ENCODE data around the gene PSG4.
"Not testable (repeated sequence)": the region's sequence is repeated elsewhere in the genome, so short reads cannot be mapped to it uniquely, and the experiment has no call there.

Gene PSG4

GRCh38 chr19:43205471-43206105 is at the start of gene PSG4:
Gene PSG4, minus strand, starts transcription at chr19:43205638. Its CDS starts 102 bp downstream, at chr19:43205536.
- H3K36me3 ChIP-seq (ENCODE audit: control insufficient read depth in 1 of 2, insufficient read depth in 2 of 2, low read length in 2 of 2); H3K9ac ChIP-seq (ENCODE audit: low read depth in 1 of 2, low read length in 2 of 2); H3K27me3 ChIP-seq (ENCODE audit: control insufficient read depth in 1 of 2, insufficient read depth in 2 of 2, low read length in 2 of 2): not testable (repeated sequence)

GRCh38 chr19:43251428-43251827 is 46.0 kb upstream of the PSG4 start:
- H3K9ac ChIP-seq (ENCODE audit: low read depth in 1 of 2, low read length in 2 of 2); H3K27me3 ChIP-seq (ENCODE audit: control insufficient read depth in 1 of 2, insufficient read depth in 2 of 2, low read length in 2 of 2); H3K9me3 ChIP-seq (ENCODE audit: control insufficient read depth in 1 of 2, low read length in 2 of 2); H3K4me1 ChIP-seq (ENCODE audit: control insufficient read depth in 1 of 2, insufficient read depth in 2 of 2, low read length in 2 of 2); H3K4me3 ChIP-seq (ENCODE audit: low read depth in 1 of 2, low read length in 2 of 2); H3K36me3 ChIP-seq (ENCODE audit: control insufficient read depth in 1 of 2, insufficient read depth in 2 of 2, low read length in 2 of 2); H3K27ac ChIP-seq (ENCODE audit: low read depth, low read length): not testable (repeated sequence)

More at GRCh38 chr19:43205471-43206105, at the start of gene PSG4:
- H3K9me3 ChIP-seq (ENCODE audit: control insufficient read depth in 1 of 2, low read length in 2 of 2); H3K4me3 ChIP-seq (ENCODE audit: low read depth in 1 of 2, low read length in 2 of 2); H3K27ac ChIP-seq (ENCODE audit: low read depth, low read length); H3K4me1 ChIP-seq (ENCODE audit: control insufficient read depth in 1 of 2, insufficient read depth in 2 of 2, low read length in 2 of 2): not testable (repeated sequence)

GRCh38 chr19:43250296-43250695 is 44.9 kb upstream of the PSG4 start:
- not testable (repeated sequence) for H3K4me1 ChIP-seq (ENCODE audit: control insufficient read depth in 1 of 2, insufficient read depth in 2 of 2, low read length in 2 of 2); H3K27me3 ChIP-seq (ENCODE audit: control insufficient read depth in 1 of 2, insufficient read depth in 2 of 2, low read length in 2 of 2); H3K36me3 ChIP-seq (ENCODE audit: control insufficient read depth in 1 of 2, insufficient read depth in 2 of 2, low read length in 2 of 2); H3K27ac ChIP-seq (ENCODE audit: low read depth, low read length); H3K9ac ChIP-seq (ENCODE audit: low read depth in 1 of 2, low read length in 2 of 2); H3K4me3 ChIP-seq (ENCODE audit: low read depth in 1 of 2, low read length in 2 of 2); H3K9me3 ChIP-seq (ENCODE audit: control insufficient read depth in 1 of 2, low read length in 2 of 2)

GRCh38 chr19:43248635-43249002 is 43.2 kb upstream of the PSG4 start:
- not testable (repeated sequence) for H3K9ac ChIP-seq (ENCODE audit: low read depth in 1 of 2, low read length in 2 of 2); H3K9me3 ChIP-seq (ENCODE audit: control insufficient read depth in 1 of 2, low read length in 2 of 2); H3K27ac ChIP-seq (ENCODE audit: low read depth, low read length); H3K4me3 ChIP-seq (ENCODE audit: low read depth in 1 of 2, low read length in 2 of 2); H3K36me3 ChIP-seq (ENCODE audit: control insufficient read depth in 1 of 2, insufficient read depth in 2 of 2, low read length in 2 of 2); H3K4me1 ChIP-seq (ENCODE audit: control insufficient read depth in 1 of 2, insufficient read depth in 2 of 2, low read length in 2 of 2); H3K27me3 ChIP-seq (ENCODE audit: control insufficient read depth in 1 of 2, insufficient read depth in 2 of 2, low read length in 2 of 2)

- not testable (repeated sequence) for H3K27ac ChIP-seq (ENCODE audit: low read depth, low read length); H3K36me3 ChIP-seq (ENCODE audit: control insufficient read depth in 1 of 2, insufficient read depth in 2 of 2, low read length in 2 of 2); H3K9me3 ChIP-seq (ENCODE audit: control insufficient read depth in 1 of 2, low read length in 2 of 2)
These were observed 41.9 kb upstream of the PSG4 start for GRCh38 chr19:43247243-43247880.

GRCh38 chr19:43245848-43246247 is 40.4 kb upstream of the PSG4 start:
- H3K27me3 ChIP-seq (ENCODE audit: control insufficient read depth in 1 of 2, insufficient read depth in 2 of 2, low read length in 2 of 2); H3K27ac ChIP-seq (ENCODE audit: low read depth, low read length); H3K36me3 ChIP-seq (ENCODE audit: control insufficient read depth in 1 of 2, insufficient read depth in 2 of 2, low read length in 2 of 2); H3K9me3 ChIP-seq (ENCODE audit: control insufficient read depth in 1 of 2, low read length in 2 of 2); H3K4me1 ChIP-seq (ENCODE audit: control insufficient read depth in 1 of 2, insufficient read depth in 2 of 2, low read length in 2 of 2); H3K4me3 ChIP-seq (ENCODE audit: low read depth in 1 of 2, low read length in 2 of 2); H3K9ac ChIP-seq (ENCODE audit: low read depth in 1 of 2, low read length in 2 of 2): not testable (repeated sequence)

More at GRCh38 chr19:43247243-43247880, 41.9 kb upstream of the PSG4 start:
- not testable (repeated sequence) for H3K9ac ChIP-seq (ENCODE audit: low read depth in 1 of 2, low read length in 2 of 2); H3K27me3 ChIP-seq (ENCODE audit: control insufficient read depth in 1 of 2, insufficient read depth in 2 of 2, low read length in 2 of 2); H3K4me1 ChIP-seq (ENCODE audit: control insufficient read depth in 1 of 2, insufficient read depth in 2 of 2, low read length in 2 of 2); H3K4me3 ChIP-seq (ENCODE audit: low read depth in 1 of 2, low read length in 2 of 2)

- not testable (repeated sequence) for H3K27me3 ChIP-seq (ENCODE audit: control insufficient read depth in 1 of 2, insufficient read depth in 2 of 2, low read length in 2 of 2); H3K9ac ChIP-seq (ENCODE audit: low read depth in 1 of 2, low read length in 2 of 2)
These were observed 36.8 kb upstream of the PSG4 start for GRCh38 chr19:43242211-43242610.

GRCh38 chr19:43238213-43238612 is 32.8 kb upstream of the PSG4 start:
- not testable (repeated sequence) for H3K27ac ChIP-seq (ENCODE audit: low read depth, low read length); H3K4me1 ChIP-seq (ENCODE audit: control insufficient read depth in 1 of 2, insufficient read depth in 2 of 2, low read length in 2 of 2); H3K27me3 ChIP-seq (ENCODE audit: control insufficient read depth in 1 of 2, insufficient read depth in 2 of 2, low read length in 2 of 2); H3K36me3 ChIP-seq (ENCODE audit: control insufficient read depth in 1 of 2, insufficient read depth in 2 of 2, low read length in 2 of 2); H3K9ac ChIP-seq (ENCODE audit: low read depth in 1 of 2, low read length in 2 of 2); H3K9me3 ChIP-seq (ENCODE audit: control insufficient read depth in 1 of 2, low read length in 2 of 2); H3K4me3 ChIP-seq (ENCODE audit: low read depth in 1 of 2, low read length in 2 of 2)

More at GRCh38 chr19:43242211-43242610, 36.8 kb upstream of the PSG4 start:
- not testable (repeated sequence) for H3K4me3 ChIP-seq (ENCODE audit: low read depth in 1 of 2, low read length in 2 of 2); H3K36me3 ChIP-seq (ENCODE audit: control insufficient read depth in 1 of 2, insufficient read depth in 2 of 2, low read length in 2 of 2); H3K9me3 ChIP-seq (ENCODE audit: control insufficient read depth in 1 of 2, low read length in 2 of 2); H3K4me1 ChIP-seq (ENCODE audit: control insufficient read depth in 1 of 2, insufficient read depth in 2 of 2, low read length in 2 of 2); H3K27ac ChIP-seq (ENCODE audit: low read depth, low read length)

GRCh38 chr19:43235686-43236085 is 30.2 kb upstream of the PSG4 start:
- not testable (repeated sequence) for H3K27me3 ChIP-seq (ENCODE audit: control insufficient read depth in 1 of 2, insufficient read depth in 2 of 2, low read length in 2 of 2); H3K4me1 ChIP-seq (ENCODE audit: control insufficient read depth in 1 of 2, insufficient read depth in 2 of 2, low read length in 2 of 2); H3K36me3 ChIP-seq (ENCODE audit: control insufficient read depth in 1 of 2, insufficient read depth in 2 of 2, low read length in 2 of 2); H3K27ac ChIP-seq (ENCODE audit: low read depth, low read length); H3K9me3 ChIP-seq (ENCODE audit: control insufficient read depth in 1 of 2, low read length in 2 of 2); H3K9ac ChIP-seq (ENCODE audit: low read depth in 1 of 2, low read length in 2 of 2); H3K4me3 ChIP-seq (ENCODE audit: low read depth in 1 of 2, low read length in 2 of 2)

GRCh38 chr19:43229315-43229714 is 23.9 kb upstream of the PSG4 start:
- peaks cover 10 to 21% of the 10 kb centered on the region in 2 donors for H3K9me3 ChIP-seq (ENCODE audit: control insufficient read depth in 1 of 2, low read length in 2 of 2)
- H3K4me3 ChIP-seq (ENCODE audit: low read depth in 1 of 2, low read length in 2 of 2): no peak overlapping the region
- no peaks in the 10 kb centered on the region for H3K36me3 ChIP-seq (ENCODE audit: control insufficient read depth in 1 of 2, insufficient read depth in 2 of 2, low read length in 2 of 2)
- no peaks in the 10 kb centered on the region for H3K4me1 ChIP-seq (ENCODE audit: control insufficient read depth in 1 of 2, insufficient read depth in 2 of 2, low read length in 2 of 2)
- no peaks in the 10 kb centered on the region for H3K27me3 ChIP-seq (ENCODE audit: control insufficient read depth in 1 of 2, insufficient read depth in 2 of 2, low read length in 2 of 2)
- H3K9ac ChIP-seq (ENCODE audit: low read depth in 1 of 2, low read length in 2 of 2): no peak overlapping the region
- no peak overlapping the region for H3K27ac ChIP-seq (ENCODE audit: low read depth, low read length)
